H1 (cell line): Measurements from ENCODE around the gene HDAC7. TPM values are rescaled to one million over a fixed set of nuclear protein-coding genes. Genes with fewer than 3 reads are reported as not detected.

Source experiments
- CTCF ChIA-PET: fragments of 300-600 bp; sonication (Branson Sonifier 250); formaldehyde crosslinking; loops from one replicate; lab custom pipeline; 2021; ENCODE audit not compliant: partially characterized antibody; lab: Charles Lee
- POLR2A ChIA-PET: fragments of 300-600 bp; sonication (Branson Sonifier 250); formaldehyde crosslinking; loops from one replicate; lab custom pipeline; 2021; ENCODE audit warnings: inconsistent platforms; ENCODE audit not compliant: partially characterized antibody; lab: Charles Lee
- DNase-seq, 2 experiments: peaks; one replicate each; pipeline versions ENCODE4 v3.0.0 to v3.0.0-alpha.2; 2010 to 2022; ENCODE audit warnings: low spot score in 2 of 2, low read depth in 1 of 2, mixed read lengths in 1 of 2
- FAIRE-seq: peaks from 2 replicates; lab custom pipeline; 2011; peaks lifted over from hg19 to GRCh38; lab: Jason Lieb, UNC
- H2AFZ ChIP-seq: 2 replicates; pipeline ENCODE4 v1.8.1; 2012; ENCODE audit warnings: low read length, inconsistent platforms
- H2AK5ac ChIP-seq: 2 replicates; pipeline ENCODE4 v1.6.1; 2013; ENCODE audit warnings: low read depth, low read length
- H2BK120ac ChIP-seq: replicated peaks from 2 replicates; pipeline ENCODE3; 2013; ENCODE audit warnings: low read depth, low read length, inconsistent platforms
- H2BK12ac ChIP-seq: 2 replicates; pipeline ENCODE4 v1.6.1; 2013; ENCODE audit warnings: low read depth, low read length
- H2BK15ac ChIP-seq: 2 replicates; pipeline ENCODE4 v1.6.1; 2013; ENCODE audit warnings: low read length
- H2BK20ac ChIP-seq: 2 replicates; pipeline ENCODE4 v1.6.1; 2013; ENCODE audit warnings: low read length
- H2BK5ac ChIP-seq: 2 replicates; pipeline ENCODE4 v1.6.1; 2013; ENCODE audit warnings: low read depth, low read length
- H3K14ac ChIP-seq: 2 replicates; pipeline ENCODE4 v1.6.1; 2013; ENCODE audit warnings: inconsistent platforms; ENCODE audit not compliant: insufficient read length
- H3K18ac ChIP-seq: 2 replicates; pipeline ENCODE4 v1.6.1; 2013; ENCODE audit warnings: low read length; ENCODE audit errors: extremely low read depth
- H3K23ac ChIP-seq: 2 replicates; pipeline ENCODE4 v1.6.1; 2013; ENCODE audit warnings: inconsistent platforms; ENCODE audit not compliant: insufficient read length
- H3K23me2 ChIP-seq: 2 replicates; pipeline ENCODE4 v1.6.1; 2013; ENCODE audit warnings: low read depth, low read length
- H3K27ac ChIP-seq: 2 replicates; pipeline ENCODE4 v1.6.1; 2011; ENCODE audit warnings: low read depth, low read length, inconsistent platforms
- H3K27me3 ChIP-seq, 4 experiments: replicated peaks in 1 of 4; 1 replicate in 1 of 4; 2 replicates in 3 of 4; pipeline versions ENCODE4 v1.6.1 to v1.8.1; 2011 to 2013; ENCODE audit warnings: low read length in 3 of 4, mild to moderate bottlenecking in 3 of 4, inconsistent platforms in 2 of 4, mixed read lengths in 2 of 4, moderate library complexity in 1 of 4; ENCODE audit not compliant: control insufficient read depth in 3 of 4, insufficient read depth in 3 of 4; ENCODE audit errors: extremely low read depth in 1 of 4
- H3K36me3 ChIP-seq, 4 experiments: 2 replicates each; pipeline versions ENCODE4 v1.6.1 to v1.8.1; 2011 to 2013; ENCODE audit warnings: mild to moderate bottlenecking in 4 of 4, low read length in 3 of 4, moderate library complexity in 2 of 4, control low read depth in 1 of 4, inconsistent platforms in 1 of 4; ENCODE audit not compliant: insufficient read depth in 4 of 4, control insufficient read depth in 2 of 4
- H3K4ac ChIP-seq: replicated peaks from 2 replicates; pipeline ENCODE3; 2013; ENCODE audit warnings: low read length, low read depth, mixed read lengths, inconsistent platforms; ENCODE audit not compliant: insufficient read length
- H3K4me1 ChIP-seq, 4 experiments: replicated peaks in 1 of 4; 1 replicate in 1 of 4; 2 replicates in 3 of 4; pipeline versions ENCODE4 v1.6.1 to v1.8.1; 2011 to 2013; ENCODE audit warnings: low read length in 3 of 4, inconsistent platforms in 2 of 4, mixed read lengths in 1 of 4; ENCODE audit not compliant: insufficient read depth in 4 of 4, control insufficient read depth in 3 of 4
- H3K4me2 ChIP-seq, 2 experiments: 2 replicates each; pipeline versions ENCODE4 v1.6.1 to v1.8.1; 2011 to 2013; ENCODE audit warnings: low read depth in 2 of 2, low read length in 2 of 2, control low read depth in 1 of 2, inconsistent platforms in 1 of 2, mild to moderate bottlenecking in 1 of 2; ENCODE audit not compliant: insufficient read depth in 1 of 2
- H3K4me3 ChIP-seq, 4 experiments: fragments of 200-600, 300-600 bp in 1 of 4; sonication (generic), shearing (Covaris generic), sonication (Bioruptor Twin) in 1 of 4; 2 replicates each; pipeline versions ENCODE4 v1.5.1 to v1.8.1; 2011 to 2016; ENCODE audit warnings: low read length in 4 of 4, low read depth in 3 of 4, control low read depth in 2 of 4, inconsistent platforms in 2 of 4, mild to moderate bottlenecking in 2 of 4, mixed read lengths in 1 of 4, moderate library complexity in 1 of 4; ENCODE audit not compliant: insufficient read depth in 2 of 4; ENCODE audit errors: extremely low read depth in 1 of 4
- H3K56ac ChIP-seq: replicated peaks from 2 replicates; pipeline ENCODE3; 2013; ENCODE audit warnings: low read depth, mild to moderate bottlenecking, mixed read lengths, low read length, inconsistent platforms; ENCODE audit not compliant: insufficient read length
- H3K79me1 ChIP-seq: 2 replicates; pipeline ENCODE4 v1.6.1; 2013; ENCODE audit warnings: low read depth, low read length, control low read depth
- H3K79me2 ChIP-seq, 2 experiments: 2 replicates each; pipeline versions ENCODE4 v1.6.1 to v1.8.1; 2012 to 2013; ENCODE audit warnings: low read length in 2 of 2, mild to moderate bottlenecking in 2 of 2, inconsistent platforms in 1 of 2; ENCODE audit not compliant: insufficient read depth in 2 of 2, control insufficient read depth in 1 of 2
- H3K9ac ChIP-seq, 4 experiments: replicated peaks in 1 of 4; 1 replicate in 1 of 4; 2 replicates in 3 of 4; pipeline versions ENCODE4 v1.6.1 to v1.8.1; 2011 to 2013; ENCODE audit warnings: low read depth in 3 of 4, low read length in 3 of 4, control low read depth in 2 of 4, mild to moderate bottlenecking in 2 of 4, moderate library complexity in 2 of 4, inconsistent platforms in 1 of 4; ENCODE audit errors: extremely low read depth in 1 of 4
- H3K9me3 ChIP-seq, 2 experiments: 2 replicates each; pipeline versions ENCODE4 v1.6.1 to v1.8.1; 2012 to 2013; ENCODE audit warnings: mild to moderate bottlenecking in 2 of 2, moderate library complexity in 2 of 2, control low read depth in 1 of 2, inconsistent platforms in 1 of 2, low read depth in 1 of 2, low read length in 1 of 2, mixed read lengths in 1 of 2; ENCODE audit not compliant: insufficient read depth in 2 of 2
- H4K20me1 ChIP-seq, 2 experiments: replicated peaks in 1 of 2; 2 replicates each; pipeline versions ENCODE3 to v1.8.1; 2011 to 2013; ENCODE audit warnings: inconsistent platforms in 2 of 2, low read length in 2 of 2, mild to moderate bottlenecking in 1 of 2; ENCODE audit not compliant: insufficient read depth in 2 of 2, control insufficient read depth in 1 of 2
- H4K5ac ChIP-seq: 2 replicates; pipeline ENCODE4 v1.6.1; 2013; ENCODE audit warnings: low read length, low read depth, mixed read lengths, inconsistent platforms; ENCODE audit not compliant: insufficient read length
- H4K8ac ChIP-seq: 2 replicates; pipeline ENCODE4 v1.8.0; 2013; ENCODE audit warnings: mild to moderate bottlenecking, moderate library complexity, low read length, inconsistent platforms; ENCODE audit not compliant: insufficient read depth; ENCODE audit errors: extremely low read depth
- H4K91ac ChIP-seq: replicated peaks from 2 replicates; pipeline ENCODE3; 2013; ENCODE audit warnings: low read length, mixed read lengths, inconsistent platforms; ENCODE audit not compliant: insufficient read length
- CBX5 ChIP-seq: fragments of 300-800, 300-1000 bp; sonication (generic); IDR thresholded peaks from 2 replicates; pipeline ENCODE4 v1.7.1; 2016; ENCODE audit warnings: antibody characterized with exemption, low read length, low read depth
- CREB1 ChIP-seq: IDR thresholded peaks from 2 replicates; pipeline ENCODE4 v1.6.1; 2012; ENCODE audit warnings: inconsistent platforms
- E2F6 ChIP-seq: IDR thresholded peaks from 2 replicates; pipeline ENCODE4 v1.6.1; 2012; ENCODE audit warnings: inconsistent platforms
- FOSL1 ChIP-seq: IDR thresholded peaks from 2 replicates; pipeline ENCODE4 v1.6.1; 2011; ENCODE audit warnings: mild to moderate bottlenecking, low read depth, low read length, moderate library complexity; ENCODE audit not compliant: insufficient read depth
- HDAC2 ChIP-seq, 2 experiments: fragments of 300-600 bp in 1 of 2; sonication (generic) in 1 of 2; IDR thresholded peaks; 2 replicates each; pipeline ENCODE4 v1.6.1; 2011 to 2012; ENCODE audit warnings: low read depth in 2 of 2, low read length in 2 of 2, mild to moderate bottlenecking in 2 of 2, moderate library complexity in 2 of 2, borderline replicate concordance in 1 of 2, inconsistent platforms in 1 of 2
- KDM1A ChIP-seq: fragments of 200-600, 300-600 bp; sonication (generic); IDR thresholded peaks from 2 replicates; pipeline ENCODE4 v1.7.1; 2016; ENCODE audit warnings: mild to moderate bottlenecking, low read length, borderline replicate concordance
- NANOG ChIP-seq: IDR thresholded peaks from 2 replicates; pipeline ENCODE4 v1.6.1; 2011; ENCODE audit warnings: low read length, low read depth, mild to moderate bottlenecking, inconsistent platforms; ENCODE audit not compliant: insufficient read depth, poor library complexity, severe bottlenecking
- RBBP5 ChIP-seq: IDR thresholded peaks from 2 replicates; pipeline ENCODE4 v1.7.1; 2012; ENCODE audit warnings: low read depth, mild to moderate bottlenecking, inconsistent platforms, low read length, moderate library complexity, borderline replicate concordance
- SAP30 ChIP-seq: fragments of 300-600 bp; sonication (generic); IDR thresholded peaks from 2 replicates; pipeline ENCODE4 v1.7.1; 2012; ENCODE audit warnings: low read length, moderate library complexity, mild to moderate bottlenecking, inconsistent platforms; ENCODE audit not compliant: insufficient read depth, insufficient replicate concordance
- SIRT6 ChIP-seq: IDR thresholded peaks from one replicate; pipeline ENCODE4 v1.7.1; 2012; ENCODE audit warnings: low read length, inconsistent platforms
- SP4 ChIP-seq: IDR thresholded peaks from 2 replicates; pipeline ENCODE4 v1.6.1; 2012; ENCODE audit warnings: low read length, inconsistent platforms
- TAF1 ChIP-seq: IDR thresholded peaks from 2 replicates; pipeline ENCODE4 v1.6.1; 2011; ENCODE audit warnings: mild to moderate bottlenecking, low read depth, low read length
- YY1 ChIP-seq: IDR thresholded peaks from 2 replicates; pipeline ENCODE4 v1.6.1; 2011; ENCODE audit warnings: low read depth, mild to moderate bottlenecking, low read length
- WGBS, 2 experiments: shearing (Covaris generic) in 1 of 2; methylation state at CpG; one replicate each; pipeline versions ENCODE4 v1.1.6 to v1.1.7; 2013 to 2015; ENCODE audit warnings: low lambda C conversion rate in 2 of 2, mixed read lengths in 2 of 2, inconsistent platforms in 1 of 2, low coverage in 1 of 2, missing lambda C conversion rate in 1 of 2; ENCODE audit not compliant: insufficient replicate concordance in 2 of 2, insufficient coverage in 1 of 2, insufficient read length in 1 of 2; ENCODE audit errors: extremely low coverage in 1 of 2, missing lambda C conversion rate in 1 of 2; 5-methylcytosine and 5-hydroxymethylcytosine counted together
- polyA plus RNA-seq, 7 experiments: library from polyadenylated mRNA; depleted of rRNA in 3 of 7; stranded (reverse) in 5 of 7; unstranded in 2 of 7; fragments of >200 nt in 5 of 7; fragments of 200-250 nt in 2 of 7; gene quantifications; 1 replicate in 5 of 7; 2 replicates in 1 of 7; 4 replicates in 1 of 7; pipeline versions ENCODE4 v1.2.1 to v1.2.3, GENCODE V29; 2011 to 2013; ENCODE audit warnings: missing spikeins in 2 of 7, mixed read lengths in 2 of 7
- total RNA-seq: library from RNA; stranded (reverse); fragmentation: NEBNext Ultra II Directional; extraction: Animal tissue kit (Norgen Biotek cat#: 25700); gene quantifications from 2 replicates; pipeline ENCODE4 v1.2.1, GENCODE V29; 2021

HDAC7 gene
- total and polyA plus RNA-seq, 2 of the 8 experiments (the other 6 are each of a cell fraction or from before 2014, with no cell fraction given), result 25.5 to 84.9 TPM

GRCh38 chr12:47782372-47782770 lies 37.3 kb downstream of the HDAC7 start:
- Histone ChIP-seq H3K23ac (no peak overlapping the region), H3K23me2 (peaks cover 2% of the 10 kb centered on the region; the same call in 1 of the 2 replicates), H3K4me2 (no peak overlapping the region), H3K4me1 (peaks cover 0 to 18% (median 11%) of the 10 kb centered on the region in 4 experiments; a peak in 5 of 7 replicates), H4K91ac (no peak overlapping the region), H4K5ac (no peak overlapping the region), H2BK15ac (no peak overlapping the region), H4K20me1 (peaks cover 0 to 30% of the 10 kb centered on the region in 2 experiments), H2BK20ac (no peak overlapping the region), H3K4ac (no peak overlapping the region), H4K8ac (no peak overlapping the region), H2BK5ac (no peak overlapping the region), H3K14ac (no peak overlapping the region), H3K36me3 (peaks cover 14 to 24% (median 20%) of the 10 kb centered on the region in 4 experiments), H2AK5ac (no peak overlapping the region), H3K27me3 (peaks cover 0 to 5% (median 3%) of the 10 kb centered on the region in 4 experiments; a peak in 2 of 7 replicates), H3K56ac (no peak overlapping the region), H3K9ac (no peak overlapping the region), H3K4me3 (no peak overlapping the region), H2AFZ (no peak overlapping the region), H3K79me2 (no peaks in the 10 kb centered on the region), H3K79me1 (no peaks in the 10 kb centered on the region), H3K27ac (no peak overlapping the region), H3K18ac (no peak overlapping the region), H2BK12ac (no peak overlapping the region), H3K9me3 (no peaks in the 10 kb centered on the region), H2BK120ac (no peak overlapping the region)
- POLR2A ChIA-PET, result interaction anchor here (1.0 to 5.0 kb wide), 12 partner anchors 9 to 57 kb away, joined by 3 to 62 read pairs (median 4); partner anchors contain the start of gene SLC48A1
- 100% methylated on average over 8 of the region's 8 CpGs; no CpG with 5 or more reads in 1 of the 2 experiments for WGBS, 2 experiments
- no peak for DNase-seq
- no peak for FAIRE-seq
- CTCF ChIA-PET, result interaction anchor here (0.7 to 58.8 kb wide), 10 partner anchors 9 to 162 kb away, joined by 3 to 2442 read pairs (median 10); partner anchors contain the start of genes ENDOU, RAPGEF3, RPAP3 and SLC48A1
- TF ChIP-seq SIRT6, result no peak
- no peak for TF ChIP-seq TAF1
- TF ChIP-seq NANOG, result no peak
- TF ChIP-seq SP4, result no peak
- TF ChIP-seq CREB1, result no peak
- no peak for TF ChIP-seq SAP30
- no peak for TF ChIP-seq CBX5
- no peak for TF ChIP-seq KDM1A
- no peak for TF ChIP-seq YY1
- no peak for TF ChIP-seq E2F6
- TF ChIP-seq FOSL1, result no peak
- no peak for TF ChIP-seq RBBP5
- TF ChIP-seq HDAC2 (IDR thresholded peaks at IDR 0.05; ENCODE audit: borderline replicate concordance in 1 of 2, low read depth in 2 of 2, low read length in 2 of 2), result no peak
